HCT116 (cell line): ENCODE data around the gene CGNL1. TPM values are rescaled to one million over a fixed set of nuclear protein-coding genes. Genes with fewer than 3 reads are reported as not detected.

ENCODE experiments used
- ATAC-seq: fragments of 200-7000 bp; cut with Tn5 transposase; 2 replicates; pipeline ENCODE4 v1.9.1; 2020; ENCODE audit warnings: mild to moderate bottlenecking, moderate library complexity
- BruUV-seq: library from RNA; stranded (reverse); fragments of 400-500 nt; replicated peaks from 2 replicates; lab custom pipeline; 2021; lab: Mats Ljungman, UMichigan
- CTCF ChIA-PET: fragments of 300-600 bp; sonication (Branson Sonifier 250); formaldehyde crosslinking; loops from one replicate; lab custom pipeline; 2021; ENCODE audit warnings: antibody characterized with exemption; lab: Charles Lee
- POLR2A ChIA-PET: fragments of 300-600, 350-600 bp; sonication (Branson Sonifier 250); formaldehyde crosslinking; loops from one replicate; lab custom pipeline; 2021; ENCODE audit warnings: antibody characterized with exemption; lab: Charles Lee
- RAD21 ChIA-PET, 2 experiments: fragments of 300-600 bp; sonication (Branson Sonifier 250); formaldehyde crosslinking; loops; one replicate each; lab custom pipeline; 2023; ENCODE audit warnings: low total read pairs in 2 of 2; ENCODE audit not compliant: uncharacterized antibody in 2 of 2, unreplicated experiment in 2 of 2, low non-redundant PET in 1 of 2; lab: Charles Lee
- DNase-seq: peaks from one replicate; pipeline ENCODE4 v3.0.0-alpha.2; 2010; ENCODE audit warnings: low read depth, low spot score
- H2AFZ ChIP-seq: fragments of 200-600 bp; shearing (Covaris generic), sonication (generic); 2 replicates; pipeline ENCODE4 v1.6.1; 2017; ENCODE audit warnings: low read depth, mixed run types, mixed read lengths, antibody characterized with exemption, low read length; ENCODE audit not compliant: poor library complexity, severe bottlenecking
- H3K27ac ChIP-seq: 2 replicates; pipeline ENCODE4 v1.5.1; 2012; ENCODE audit warnings: low read depth, low read length
- H3K27me3 ChIP-seq: fragments of 200-600 bp; sonication (generic); 2 replicates; pipeline ENCODE4 v1.6.1; 2016; ENCODE audit warnings: mixed run types, low read length, mixed read lengths; ENCODE audit not compliant: insufficient read depth
- H3K36me3 ChIP-seq, 2 experiments: fragments of 200-500 bp in 1 of 2; fragments of 200-600 bp in 1 of 2; sonication (Bioruptor generic) in 1 of 2; sonication (generic) in 1 of 2; 2 replicates each; pipeline versions ENCODE4 v1.5.1 to v1.6.1; 2014 to 2016; ENCODE audit warnings: low read length in 2 of 2, inconsistent platforms in 1 of 2, mixed read lengths in 1 of 2, mixed run types in 1 of 2; ENCODE audit not compliant: insufficient read depth in 2 of 2, control insufficient read depth in 1 of 2
- H3K4me1 ChIP-seq, 2 experiments: fragments of 200-600 bp in 1 of 2; sonication (generic) in 1 of 2; 2 replicates each; pipeline versions ENCODE4 v1.5.1 to v1.6.1; 2012 to 2017; ENCODE audit warnings: low read length in 2 of 2, inconsistent platforms in 1 of 2, mild to moderate bottlenecking in 1 of 2, mixed read lengths in 1 of 2, mixed run types in 1 of 2, moderate library complexity in 1 of 2; ENCODE audit not compliant: insufficient read depth in 2 of 2, control insufficient read depth in 1 of 2
- H3K4me2 ChIP-seq: fragments of 200-600 bp; sonication (generic); 2 replicates; pipeline ENCODE4 v1.6.1; 2017; ENCODE audit warnings: mixed run types, low read length, mixed read lengths
- H3K4me3 ChIP-seq, 2 experiments: fragments of 200-600 bp in 1 of 2; sonication (generic) in 1 of 2; replicated peaks in 1 of 2; 2 replicates each; pipeline ENCODE4 v1.5.1; 2011 to 2016; ENCODE audit warnings: low read length in 2 of 2, control low read depth in 1 of 2, low read depth in 1 of 2, mild to moderate bottlenecking in 1 of 2, mixed read lengths in 1 of 2, mixed run types in 1 of 2
- H3K79me2 ChIP-seq: fragments of 200-600 bp; sonication (generic); 2 replicates; pipeline ENCODE4 v1.6.1; 2017; ENCODE audit warnings: mild to moderate bottlenecking, mixed run types, low read length, moderate library complexity, mixed read lengths; ENCODE audit not compliant: insufficient read depth
- H3K9ac ChIP-seq: fragments of 200-600 bp; sonication (generic); 2 replicates; pipeline ENCODE4 v1.6.1; 2016; ENCODE audit warnings: low read length, mixed read lengths
- H3K9me2 ChIP-seq: fragments of 200-600 bp; sonication (generic), shearing (Covaris generic); 2 replicates; pipeline ENCODE4 v1.6.1; 2017; ENCODE audit warnings: mixed run types, mild to moderate bottlenecking, moderate library complexity; ENCODE audit not compliant: insufficient read depth
- H3K9me3 ChIP-seq, 2 experiments: fragments of 200-500 bp in 1 of 2; fragments of 200-600 bp in 1 of 2; sonication (Bioruptor generic) in 1 of 2; sonication (generic) in 1 of 2; 2 replicates each; pipeline ENCODE4 v1.6.1; 2014 to 2017; ENCODE audit warnings: low read length in 2 of 2, mixed read lengths in 2 of 2, inconsistent platforms in 1 of 2, low read depth in 1 of 2, mild to moderate bottlenecking in 1 of 2, mixed run types in 1 of 2, moderate library complexity in 1 of 2; ENCODE audit not compliant: control insufficient read depth in 1 of 2, insufficient read depth in 1 of 2
- H4K20me1 ChIP-seq: fragments of 200-600 bp; sonication (generic), shearing (Covaris generic); 2 replicates; pipeline ENCODE4 v1.6.1; 2017; ENCODE audit warnings: mixed run types, mild to moderate bottlenecking, moderate library complexity; ENCODE audit not compliant: insufficient read depth
- CBX3 ChIP-seq: IDR thresholded peaks from 2 replicates; pipeline ENCODE4 v1.6.1; 2012; ENCODE audit warnings: low read depth
- CEBPB ChIP-seq: IDR thresholded peaks from 2 replicates; pipeline ENCODE4 v1.6.1; 2012; ENCODE audit warnings: low read depth
- CTCF ChIP-seq, 3 experiments: fragments of 200-600 bp in 1 of 3; sonication (generic) in 1 of 3; IDR thresholded peaks in 2 of 3; conservative IDR thresholded peaks in 1 of 3; 2 replicates each; pipeline ENCODE4 v1.5.1; 2012 to 2017; ENCODE audit warnings: low read depth in 2 of 3, low read length in 2 of 3, antibody characterized with exemption in 1 of 3, borderline replicate concordance in 1 of 3, control low read depth in 1 of 3, mild to moderate bottlenecking in 1 of 3, mixed read lengths in 1 of 3, mixed run types in 1 of 3, moderate library complexity in 1 of 3; ENCODE audit not compliant: insufficient read depth in 1 of 3
- EGR1 ChIP-seq: IDR thresholded peaks from 2 replicates; pipeline ENCODE4 v1.6.1; 2012; ENCODE audit warnings: low read depth
- ELF1 ChIP-seq: IDR thresholded peaks from 2 replicates; pipeline ENCODE4 v1.6.1; 2012; ENCODE audit warnings: low read depth, borderline replicate concordance
- EZH2 ChIP-seq: fragments of 200-600 bp; sonication (generic); IDR thresholded peaks from 2 replicates; pipeline ENCODE4 v1.6.1; 2017; ENCODE audit warnings: antibody characterized with exemption, mixed run types
- FOSL1 ChIP-seq: IDR thresholded peaks from 2 replicates; pipeline ENCODE4 v1.6.1; 2012; ENCODE audit warnings: low read depth
- JUND ChIP-seq: IDR thresholded peaks from 2 replicates; pipeline ENCODE4 v1.6.1; 2012
- POLR2AphosphoS5 ChIP-seq: IDR thresholded peaks from 2 replicates; pipeline ENCODE4 v1.6.1; 2011; ENCODE audit warnings: mild to moderate bottlenecking, low read depth, low read length, moderate library complexity
- SIN3A ChIP-seq: IDR thresholded peaks from 2 replicates; pipeline ENCODE4 v1.6.1; 2012; ENCODE audit warnings: low read depth
- SP1 ChIP-seq: IDR thresholded peaks from 2 replicates; pipeline ENCODE4 v1.6.1; 2012; ENCODE audit warnings: low read depth
- TCF7L2 ChIP-seq: IDR thresholded peaks from 2 replicates; pipeline ENCODE4 v1.7.0; 2011; ENCODE audit warnings: borderline replicate concordance, inconsistent platforms; ENCODE audit not compliant: insufficient read depth, insufficient read length; ENCODE audit errors: extremely low read depth
- YY1 ChIP-seq: IDR thresholded peaks from 2 replicates; pipeline ENCODE4 v1.6.1; 2011; ENCODE audit warnings: low read length, low read depth, moderate library complexity, mild to moderate bottlenecking; ENCODE audit not compliant: insufficient replicate concordance; ENCODE audit errors: extremely low read depth
- ZFX ChIP-seq: fragments of 450-650 bp; IDR thresholded peaks from 2 replicates; pipeline ENCODE4 v1.6.1; 2017
- ZNF274 ChIP-seq: fragments of 200-500 bp; sonication (Bioruptor generic); IDR thresholded peaks from 2 replicates; pipeline ENCODE4 v1.6.1; 2014; ENCODE audit warnings: mild to moderate bottlenecking, low read depth, low read length, inconsistent platforms
- intact Hi-C: fragments of 100-400 bp; cut with micrococcal nuclease; formaldehyde crosslinking; loops from 2 replicates; pipeline ENCODE4 v1.10.0; 2022
- total RNA-seq: library from RNA; stranded (reverse); gene quantifications from one replicate; pipeline ENCODE4 v1.2.1, GENCODE V29; 2021; ENCODE audit not compliant: unreplicated experiment
- TF ChIP-seq, protein P1 (sequence below): IDR thresholded peaks from 2 replicates; pipeline ENCODE4 v1.6.1; 2011; ENCODE audit warnings: mild to moderate bottlenecking, low read length, moderate library complexity; ENCODE audit not compliant: insufficient replicate concordance; ENCODE audit errors: extremely low read depth
- TF ChIP-seq, protein P2 (sequence below): IDR thresholded peaks from 2 replicates; pipeline ENCODE4 v1.6.1; 2012

The CGNL1 gene
- total RNA-seq, 1 experiment from 2014 or later: 2.2 TPM

DNA sequence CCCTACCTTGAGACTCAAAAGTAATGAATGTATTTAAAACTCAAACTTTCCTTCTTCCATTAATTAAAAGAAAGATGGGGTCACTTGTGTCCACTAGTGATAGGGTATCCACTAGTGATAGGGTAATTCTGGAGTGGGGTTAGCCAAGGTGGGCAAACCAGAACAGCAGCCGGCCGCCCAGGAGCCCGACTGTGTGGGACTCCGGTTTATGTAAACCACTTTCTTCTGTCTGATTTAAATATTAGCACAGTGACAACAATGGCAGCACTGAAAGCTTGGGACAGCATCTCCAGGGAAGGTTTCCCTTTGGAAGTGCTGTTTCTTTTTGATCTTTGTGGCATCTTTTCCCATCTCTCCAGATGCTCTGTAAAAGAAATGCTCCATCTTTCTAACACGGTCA lies 216.1 kb downstream of the CGNL1 start:
- Histone ChIP-seq H3K4me1 (peaks cover 11 to 29% of the 10 kb centered on the region in 2 experiments; a peak in 3 of 4 replicates), H3K9ac (peak overlapping the region; percentile 49; the same call in 1 of the 2 replicates), H3K4me3 (peak overlapping the region; percentile 46 to 63), H3K27me3 (no peaks in the 10 kb centered on the region), H3K4me2 (peak overlapping the region; percentile 91), H2AFZ (no peak overlapping the region), H4K20me1 (no peaks in the 10 kb centered on the region), H3K36me3 (no peaks in the 10 kb centered on the region), H3K27ac (no peak overlapping the region)
- RAD21 ChIA-PET: no interaction called here
- POLR2A ChIA-PET: no interaction called here
- DNase-seq: no peak
- no TSS peak for BruUV-seq
- intact Hi-C loops: loop anchor here (2.0 kb wide), 1 partner anchor 32 kb away; no protein-coding TSS in a partner anchor
- no peak for ATAC-seq
- TF ChIP-seq FOSL1 (no peak), TCF7L2 (no peak), SP1 (no peak), CTCF (IDR thresholded peaks at IDR 0.05 in 2 of 3, conservative IDR thresholded peaks at IDR 0.05 in 1 of 3; ENCODE audit: borderline replicate concordance in 1 of 3, insufficient read depth in 1 of 3, low read depth in 2 of 3, low read length in 2 of 3) (no peak), EZH2 (no peak), YY1 (no peak), ZNF274 (no peak), CEBPB (no peak), SIN3A (no peak), ZFX (no peak), POLR2AphosphoS5 (no peak), CBX3 (no peak), JUND (no peak), EGR1 (no peak), ELF1 (no peak)
- TF ChIP-seq, protein P1, sequence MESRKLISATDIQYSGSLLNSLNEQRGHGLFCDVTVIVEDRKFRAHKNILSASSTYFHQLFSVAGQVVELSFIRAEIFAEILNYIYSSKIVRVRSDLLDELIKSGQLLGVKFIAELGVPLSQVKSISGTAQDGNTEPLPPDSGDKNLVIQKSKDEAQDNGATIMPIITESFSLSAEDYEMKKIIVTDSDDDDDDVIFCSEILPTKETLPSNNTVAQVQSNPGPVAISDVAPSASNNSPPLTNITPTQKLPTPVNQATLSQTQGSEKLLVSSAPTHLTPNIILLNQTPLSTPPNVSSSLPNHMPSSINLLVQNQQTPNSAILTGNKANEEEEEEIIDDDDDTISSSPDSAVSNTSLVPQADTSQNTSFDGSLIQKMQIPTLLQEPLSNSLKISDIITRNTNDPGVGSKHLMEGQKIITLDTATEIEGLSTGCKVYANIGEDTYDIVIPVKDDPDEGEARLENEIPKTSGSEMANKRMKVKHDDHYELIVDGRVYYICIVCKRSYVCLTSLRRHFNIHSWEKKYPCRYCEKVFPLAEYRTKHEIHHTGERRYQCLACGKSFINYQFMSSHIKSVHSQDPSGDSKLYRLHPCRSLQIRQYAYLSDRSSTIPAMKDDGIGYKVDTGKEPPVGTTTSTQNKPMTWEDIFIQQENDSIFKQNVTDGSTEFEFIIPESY: no peak
- TF ChIP-seq, protein P2, sequence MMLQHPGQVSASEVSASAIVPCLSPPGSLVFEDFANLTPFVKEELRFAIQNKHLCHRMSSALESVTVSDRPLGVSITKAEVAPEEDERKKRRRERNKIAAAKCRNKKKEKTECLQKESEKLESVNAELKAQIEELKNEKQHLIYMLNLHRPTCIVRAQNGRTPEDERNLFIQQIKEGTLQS: no peak
- TF ChIP-seq, all 23 proteins: peak for 0
- Histone ChIP-seq H3K9me2 (no peaks in the 10 kb centered on the region), H3K79me2 (no peaks in the 10 kb centered on the region), H3K9me3 (no peaks in the 10 kb centered on the region)
- CTCF ChIA-PET: interaction anchor here (1.3 kb wide), 1 partner anchor 50 kb away, joined by 3 read pairs; no protein-coding TSS in a partner anchor
